Right renal pelvis (tissue), 4 donors: ENCODE results near the gene UGCG. TPM values are rescaled to one million over a fixed set of nuclear protein-coding genes. Genes with fewer than 3 reads are reported as not detected.
A peak's percentile ranks its signal among the peaks of the same experiment; 100 is the strongest.
"Not testable (repeated sequence)": the region's sequence is repeated elsewhere in the genome, so short reads cannot be mapped to it uniquely, and the experiment has no call there.

ENCODE experiments used
- DNase-seq, 4 donors: peaks; one replicate each; pipeline ENCODE4 v3.0.0-alpha.2; 2013; ENCODE audit warnings: low read depth in 4 of 4, low spot score in 3 of 4, missing footprints in 1 of 4
- polyA plus RNA-seq, 4 donors: library from polyadenylated mRNA; unstranded; fragments of 120-200 nt; gene quantifications; one replicate each; pipeline ENCODE4 v1.2.1, GENCODE V29; 2013; ENCODE audit not compliant: insufficient read length in 4 of 4

Gene UGCG
- polyA plus RNA-seq, 4 donors: 61.6 to 101 (median 79.4) TPM

GRCh38 chr9:111948109-111948508, 51.5 kb downstream of the UGCG start:
- not testable (repeated sequence) for DNase-seq

- DNase-seq: no peak
These were observed 52.3 kb downstream of the UGCG start for GRCh38 chr9:111948951-111949350.

- no peak for DNase-seq
These were observed 53.3 kb downstream of the UGCG start for GRCh38 chr9:111949919-111950318.

- no peak for DNase-seq
These were observed 55.9 kb downstream of the UGCG start for GRCh38 chr9:111952559-111952958.

- DNase-seq: no peak
These were observed 56.8 kb downstream of the UGCG start for GRCh38 chr9:111953444-111953843.

- DNase-seq: no peak
These were observed 58.4 kb downstream of the UGCG start for GRCh38 chr9:111955048-111955447.

- DNase-seq: no peak
These were observed 61.4 kb downstream of the UGCG start for GRCh38 chr9:111957856-111958631.

- no peak for DNase-seq
These were observed 63.1 kb downstream of the UGCG start for GRCh38 chr9:111959468-111960359.

GRCh38 chr9:111960485-111960884, 63.9 kb downstream of the UGCG start:
- not testable (repeated sequence) for DNase-seq

GRCh38 chr9:111961009-111961408, 64.4 kb downstream of the UGCG start:
- DNase-seq: no peak

- DNase-seq: no peak
These were observed 65.0 kb downstream of the UGCG start for GRCh38 chr9:111961575-111961974.

- DNase-seq: no peak
These were observed 65.4 kb downstream of the UGCG start for GRCh38 chr9:111962021-111962420.

GRCh38 chr9:111963995-111964394, 67.4 kb downstream of the UGCG start:
- no peak for DNase-seq

GRCh38 chr9:111965566-111966019, 69.0 kb downstream of the UGCG start:
- DNase-seq: peak in 1 of 4 donors; percentile 30

- DNase-seq: no peak
These were observed 69.6 kb downstream of the UGCG start for GRCh38 chr9:111966124-111966723.

GRCh38 chr9:111966861-111967291, 70.3 kb downstream of the UGCG start:
- no peak for DNase-seq

- no peak for DNase-seq
These were observed 71.0 kb downstream of the UGCG start for GRCh38 chr9:111967621-111968020.

- no peak for DNase-seq
These were observed 72.4 kb downstream of the UGCG start for GRCh38 chr9:111969061-111969460.

GRCh38 chr9:111969622-111970021, 73.0 kb downstream of the UGCG start:
- no peak for DNase-seq

- no peak for DNase-seq
These were observed 74.2 kb downstream of the UGCG start for GRCh38 chr9:111970827-111971226.

- DNase-seq: no peak
These were observed 77.6 kb downstream of the UGCG start for GRCh38 chr9:111974092-111974681.
